ENCODE results near the gene TAGLN2. TPM values are rescaled to one million over a fixed set of nuclear protein-coding genes. Genes with fewer than 3 reads are reported as not detected.

The TAGLN2 gene
- total RNA-seq, 4 donors from 2014 or later: 65.1 to 235 (median 168) TPM

DNA sequence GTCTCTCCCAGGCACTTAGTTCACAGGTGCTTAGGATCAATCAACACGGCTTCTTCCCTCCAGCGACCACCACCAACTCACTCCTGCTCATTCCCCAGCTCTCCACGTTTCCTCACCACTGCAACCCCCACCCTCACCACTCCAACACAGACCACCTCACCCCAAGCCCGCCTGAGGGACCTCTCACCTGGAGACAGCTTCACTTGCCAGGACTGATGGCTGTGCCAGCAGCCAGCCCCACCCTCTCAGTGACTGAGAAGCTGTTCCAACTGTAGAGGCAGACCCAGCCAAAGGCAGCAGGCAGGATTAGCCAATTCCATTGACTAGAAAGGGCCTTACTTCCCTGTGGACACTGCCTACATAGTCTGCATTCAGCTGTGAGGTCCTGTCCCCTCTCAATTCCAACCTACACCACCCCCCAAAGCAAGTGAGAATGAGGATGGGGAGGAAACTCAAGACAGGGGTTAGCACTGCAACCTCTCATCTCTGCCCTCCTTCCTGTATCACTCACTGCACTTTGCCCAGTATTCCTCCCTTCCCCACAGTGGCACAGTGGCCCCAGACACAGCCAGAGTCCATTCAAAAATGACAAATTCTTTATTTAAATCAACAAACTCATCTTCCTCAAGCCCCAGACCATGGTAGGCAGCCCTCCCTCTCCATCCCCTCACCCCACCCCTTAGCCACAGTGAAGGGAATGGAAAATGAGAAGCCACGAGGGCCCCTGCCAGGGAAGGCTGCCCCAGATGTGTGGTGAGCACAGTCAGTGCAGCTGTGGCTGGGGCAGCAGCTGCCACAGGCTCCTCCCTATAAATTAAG is 7.6 kb downstream of the TAGLN2 start:
- DNase-seq: peak; percentile 38
- H3K27ac ChIP-seq: peak overlapping the region; percentile 4 to 51 (median 31)
- intact Hi-C loops (cut with DNase I; ENCODE audit: low total_unique reads) (no loop called here), in situ Hi-C loops (cut with MboI; ENCODE audit: low pct_ligation_motif_present in 1 of 4, low pct_unique_long_range_greater_than_20kb in 1 of 4, low sequenced_read_pairs in 3 of 4) (no loop called here)
- no peak overlapping the region for H3K4me3 ChIP-seq
- peaks cover 19 to 75% (median 55%) of the 10 kb centered on the region in 4 donors for H3K4me1 ChIP-seq
- no peaks in the 10 kb centered on the region for H3K27me3 ChIP-seq
- TF ChIP-seq EP300 (IDR thresholded peaks at IDR 0.05; ENCODE audit: low read depth) (no peak), CTCF (IDR thresholded peaks at IDR 0.05) (no peak), POLR2A (IDR thresholded peaks at IDR 0.05) (no peak), POLR2AphosphoS5 (IDR thresholded peaks at IDR 0.05) (no peak)
- no peaks in the 10 kb centered on the region for H3K9me3 ChIP-seq
- H3K36me3 ChIP-seq: peaks cover 0 to 22% (median 16%) of the 10 kb centered on the region in 4 donors
- WGBS, 2 donors (ENCODE audit: low coverage in 1 of 2): 54% methylated on average over 5 of the region's 5 CpGs; no CpG with 5 or more reads in 1 of the 2 donors

DNA sequence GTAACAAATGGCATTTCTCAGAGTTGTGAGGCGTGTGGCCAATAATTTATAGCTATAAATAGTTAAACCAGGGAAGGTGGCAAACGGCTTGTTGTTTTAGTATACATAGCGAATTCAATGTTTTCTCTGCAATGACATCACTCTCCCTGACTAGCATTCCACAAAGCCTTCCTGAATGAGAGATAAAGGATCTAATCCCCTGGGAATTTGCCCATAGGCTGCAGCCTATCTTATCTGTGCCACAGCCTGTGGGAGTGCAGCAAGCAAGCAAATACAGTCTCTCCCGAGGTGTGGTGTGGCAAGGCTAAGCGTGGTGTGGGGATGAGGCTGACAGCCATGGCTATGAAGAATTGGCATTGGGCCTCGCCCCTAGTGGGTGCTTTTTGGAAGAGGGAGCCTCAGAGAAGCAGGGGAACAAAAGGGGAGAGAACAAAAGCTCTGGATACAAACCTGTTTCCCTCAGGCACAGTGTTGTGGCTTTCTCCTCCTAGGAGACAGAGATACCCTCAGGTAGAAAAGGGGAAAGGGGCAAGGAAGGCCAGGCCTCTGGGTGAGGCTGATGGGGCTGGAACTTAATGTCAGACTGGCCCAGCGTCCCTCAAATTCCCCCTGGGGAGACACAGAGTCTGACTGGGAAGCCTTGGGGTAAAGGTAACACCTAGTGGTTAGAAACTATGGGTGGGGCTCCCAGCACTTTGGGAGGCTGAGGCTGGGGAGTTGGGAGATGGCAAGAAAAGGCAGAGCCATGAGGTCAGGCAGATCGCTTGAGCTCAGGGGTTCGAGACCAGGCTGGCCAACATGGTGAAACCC is 8.9 kb downstream of the TAGLN2 start:
- Histone ChIP-seq H3K4me3 (no peak overlapping the region), H3K36me3 (peaks cover 0 to 22% (median 16%) of the 10 kb centered on the region in 4 donors), H3K4me1 (peaks cover 8 to 70% (median 49%) of the 10 kb centered on the region in 4 donors), H3K9me3 (no peaks in the 10 kb centered on the region), H3K27me3 (no peaks in the 10 kb centered on the region), H3K27ac (peak overlapping the region; percentile 51 to 75 (median 59))
- peak in 1 of 3 donors; percentile 7 for TF ChIP-seq POLR2AphosphoS5 (IDR thresholded peaks at IDR 0.05)
- no peak for TF ChIP-seq POLR2A (IDR thresholded peaks at IDR 0.05)
- no peak for TF ChIP-seq EP300 (IDR thresholded peaks at IDR 0.05; ENCODE audit: low read depth)
- intact Hi-C loops (cut with DNase I; ENCODE audit: low total_unique reads): no loop called here
- DNase-seq: no peak
- in situ Hi-C loops (cut with MboI; ENCODE audit: low pct_ligation_motif_present in 1 of 4, low pct_unique_long_range_greater_than_20kb in 1 of 4, low sequenced_read_pairs in 3 of 4): no loop called here
- WGBS, 2 donors (ENCODE audit: low coverage in 1 of 2): 30 to 46% methylated on average over 4 to 9 of the region's 9 CpGs

DNA sequence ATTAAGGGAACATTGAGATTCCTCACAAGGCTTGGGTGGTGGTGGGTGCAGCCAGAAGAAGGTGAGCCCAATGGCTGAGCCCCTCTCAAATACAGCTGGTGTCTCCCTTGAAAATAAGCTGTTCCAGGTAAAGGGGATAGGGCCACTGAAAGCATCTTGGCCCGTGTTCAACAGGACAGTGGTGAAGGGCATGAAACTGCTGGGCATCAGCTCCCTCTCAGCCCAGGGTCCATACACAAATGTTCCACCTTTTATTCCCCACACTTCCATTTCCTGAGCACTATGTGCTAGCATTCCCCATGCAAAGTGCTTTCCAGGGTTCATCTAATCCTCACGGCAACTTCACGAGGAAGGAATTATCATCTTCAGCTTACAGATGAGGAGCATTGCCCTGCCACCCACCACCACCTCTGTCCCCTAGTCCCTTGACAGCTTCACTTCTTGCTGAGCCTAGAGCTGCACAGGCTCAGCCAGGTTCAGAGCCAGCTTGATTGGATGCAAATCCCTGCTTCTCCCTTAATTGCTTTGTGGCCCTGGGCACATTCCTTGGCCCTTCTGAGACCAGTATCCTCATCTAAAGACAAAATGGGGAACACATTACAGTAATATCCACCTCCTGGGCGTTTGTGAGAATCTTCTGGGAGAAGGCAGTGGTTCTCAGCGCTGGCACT is 9.6 kb downstream of the TAGLN2 start:
- 51 to 67% methylated on average over 2 to 5 of the region's 5 CpGs for WGBS, 2 donors (ENCODE audit: low coverage in 1 of 2)
- in situ Hi-C loops (cut with MboI; ENCODE audit: low pct_ligation_motif_present in 1 of 4, low pct_unique_long_range_greater_than_20kb in 1 of 4, low sequenced_read_pairs in 3 of 4): no loop called here
- peaks cover 7 to 73% (median 46%) of the 10 kb centered on the region in 4 donors for H3K4me1 ChIP-seq

More for the DNA sequence above, 9.6 kb downstream of the TAGLN2 start:
- Histone ChIP-seq H3K36me3 (peaks cover 0 to 22% (median 16%) of the 10 kb centered on the region in 4 donors), H3K27me3 (no peaks in the 10 kb centered on the region), H3K27ac (peak overlapping the region; percentile 51 to 75 (median 59)), H3K9me3 (no peaks in the 10 kb centered on the region), H3K4me3 (no peak overlapping the region)
- TF ChIP-seq CTCF (IDR thresholded peaks at IDR 0.05) (no peak), POLR2AphosphoS5 (IDR thresholded peaks at IDR 0.05) (no peak), POLR2A (IDR thresholded peaks at IDR 0.05) (no peak), EP300 (IDR thresholded peaks at IDR 0.05; ENCODE audit: low read depth) (no peak)
- no peak for DNase-seq
- intact Hi-C loops (cut with DNase I; ENCODE audit: low total_unique reads): no loop called here

All from transverse colon (tissue), 4 donors.